ENCODE data around the gene CTSS. TPM values are rescaled to one million over a fixed set of nuclear protein-coding genes. Genes with fewer than 3 reads are reported as not detected.

The CTSS gene
- total RNA-seq (2021) (0.66 to 1.1 TPM (median 0.71 TPM) in 3 replicates), Bru-seq, nascent RNA (percentile 11 among the genes with signal in this experiment)
- long read RNA-seq, experiment 1: 0 reads
- long read RNA-seq, experiment 2: 0 reads
- long read RNA-seq, experiment 3: 0 reads

DNA sequence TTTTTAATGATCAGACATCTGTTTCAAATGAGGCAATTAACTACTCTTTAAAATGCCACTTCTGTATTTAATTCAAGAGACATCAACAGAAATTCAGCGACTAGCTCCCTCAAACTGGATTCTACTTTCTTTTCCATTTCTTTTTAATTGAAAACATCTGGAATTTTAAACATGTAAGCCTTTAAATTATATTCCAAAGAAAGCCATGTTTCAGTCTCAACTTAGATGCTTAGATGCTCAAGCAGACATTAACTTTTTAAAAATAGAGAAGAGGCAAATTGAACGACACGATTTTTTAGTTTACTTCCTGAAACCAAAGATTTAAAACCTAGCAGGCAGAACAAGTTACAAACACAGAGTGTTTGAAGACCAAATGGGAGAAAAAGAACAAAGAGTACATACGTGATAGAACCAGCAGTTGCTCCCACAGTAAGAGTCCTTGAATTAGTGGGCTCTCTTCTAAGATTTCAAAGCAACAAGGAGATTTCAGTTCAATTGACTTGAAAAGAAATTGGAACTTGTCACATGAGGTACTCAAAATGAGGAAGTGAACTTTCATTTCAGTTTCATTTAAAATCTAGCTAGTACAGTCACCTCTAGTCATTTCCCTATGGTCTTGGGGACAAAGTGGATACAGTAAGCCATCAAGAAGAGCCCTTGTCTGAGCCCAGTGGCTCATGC lies at the start of gene CTSS:
Gene CTSS, minus strand, starts transcription at position 483 of the 681 bp plus-strand sequence. CDS start 1,015 bp downstream, outside the sequence.
- peaks cover 2% of the 10 kb centered on the region for H3K9me3 Mint-ChIP-seq
- H3K27me3 Mint-ChIP-seq (ENCODE audit: low read depth): no peaks in the 10 kb centered on the region
- no peak for TF ChIP-seq NR1H2 (CRISPR knock-in tag; IDR thresholded peaks at IDR 0.05)
- H3K36me3 Mint-ChIP-seq: no peaks in the 10 kb centered on the region; the same call in 1 of the 2 replicates
- no peak within 1 kb of the TSS for H3K27ac Mint-ChIP-seq
- POLR2A ChIA-PET: interaction anchor here (1.2 kb wide), 1 partner anchor 18 kb away, joined by 5 read pairs; no protein-coding TSS in a partner anchor
- CTCF ChIA-PET: interaction anchor here (2.0 to 2.1 kb wide), 2 partner anchors 47 to 48 kb away, joined by 6 to 8 read pairs; no protein-coding TSS in a partner anchor
- DNase-seq (ENCODE audit: low spot score) (no peak), ATAC-seq (no peak)
- no peaks in the 10 kb centered on the region for H3K4me1 Mint-ChIP-seq
- no peak within 1 kb of the TSS for H3K4me3 Mint-ChIP-seq

DNA sequence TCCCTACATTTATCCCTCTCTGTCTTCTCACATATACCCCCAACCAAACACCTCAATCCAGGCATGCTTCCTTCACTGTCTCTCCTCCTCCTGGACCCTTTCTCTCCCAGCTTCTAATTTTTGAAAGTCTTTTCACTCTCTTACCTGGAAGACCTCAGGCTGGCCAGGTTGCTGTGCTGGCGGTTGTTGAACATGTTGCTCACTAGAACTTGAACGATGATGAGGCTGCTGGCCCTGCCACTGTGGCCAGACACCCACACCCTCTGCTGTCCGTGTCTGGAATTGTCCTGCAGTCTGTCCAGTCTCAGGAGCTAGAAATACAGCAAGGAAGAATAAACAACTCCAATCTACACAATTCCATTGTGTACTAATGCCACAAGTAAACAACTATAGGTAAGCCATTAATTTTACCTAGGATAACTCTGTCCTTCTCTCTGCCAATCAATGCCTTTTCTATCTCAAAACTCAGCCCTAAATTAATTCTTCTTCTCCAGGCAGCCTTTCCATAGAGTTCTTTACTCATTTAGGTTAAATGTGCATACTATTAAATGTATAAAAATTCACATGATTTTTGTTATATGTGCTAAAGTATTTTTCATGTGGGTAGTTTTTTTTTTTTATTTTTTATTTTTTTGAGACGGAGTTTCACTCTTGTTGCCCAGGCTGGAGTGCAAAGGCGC lies 47.6 kb upstream of the CTSS start:
- H3K4me3 Mint-ChIP-seq: no peak overlapping the region
- H3K27ac Mint-ChIP-seq: no peak overlapping the region
- peaks cover 27% of the 10 kb centered on the region for H3K36me3 Mint-ChIP-seq
- H3K4me1 Mint-ChIP-seq: peaks cover 7% of the 10 kb centered on the region
- no peaks in the 10 kb centered on the region for H3K27me3 Mint-ChIP-seq (ENCODE audit: low read depth)
- no peaks in the 10 kb centered on the region for H3K9me3 Mint-ChIP-seq
- ATAC-seq (peak; percentile 84), DNase-seq (ENCODE audit: low spot score) (peak; percentile 63)
- POLR2A ChIA-PET: interaction anchor here (0.6 to 1.3 kb wide), 3 partner anchors 184 to 251 kb away, joined by 3 to 4 read pairs (median 3); partner anchors contain the start of gene ENSA
- CTCF ChIA-PET: interaction anchor here (0.5 to 2.2 kb wide), 29 partner anchors 11 to 280 kb away, joined by 3 to 16 read pairs (median 4); partner anchors contain the start of genes CTSS, ENSA, GOLPH3L and MINDY1
- TF ChIP-seq ZNF671 (CRISPR knock-in tag; IDR thresholded peaks at IDR 0.05) (no peak), ESRRA (CRISPR knock-in tag; IDR thresholded peaks at IDR 0.05; ENCODE audit: borderline replicate concordance) (no peak)
- TF ChIP-seq, protein P1, sequence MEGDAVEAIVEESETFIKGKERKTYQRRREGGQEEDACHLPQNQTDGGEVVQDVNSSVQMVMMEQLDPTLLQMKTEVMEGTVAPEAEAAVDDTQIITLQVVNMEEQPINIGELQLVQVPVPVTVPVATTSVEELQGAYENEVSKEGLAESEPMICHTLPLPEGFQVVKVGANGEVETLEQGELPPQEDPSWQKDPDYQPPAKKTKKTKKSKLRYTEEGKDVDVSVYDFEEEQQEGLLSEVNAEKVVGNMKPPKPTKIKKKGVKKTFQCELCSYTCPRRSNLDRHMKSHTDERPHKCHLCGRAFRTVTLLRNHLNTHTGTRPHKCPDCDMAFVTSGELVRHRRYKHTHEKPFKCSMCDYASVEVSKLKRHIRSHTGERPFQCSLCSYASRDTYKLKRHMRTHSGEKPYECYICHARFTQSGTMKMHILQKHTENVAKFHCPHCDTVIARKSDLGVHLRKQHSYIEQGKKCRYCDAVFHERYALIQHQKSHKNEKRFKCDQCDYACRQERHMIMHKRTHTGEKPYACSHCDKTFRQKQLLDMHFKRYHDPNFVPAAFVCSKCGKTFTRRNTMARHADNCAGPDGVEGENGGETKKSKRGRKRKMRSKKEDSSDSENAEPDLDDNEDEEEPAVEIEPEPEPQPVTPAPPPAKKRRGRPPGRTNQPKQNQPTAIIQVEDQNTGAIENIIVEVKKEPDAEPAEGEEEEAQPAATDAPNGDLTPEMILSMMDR (IDR thresholded peaks at IDR 0.05): peak; percentile 48

DNA sequence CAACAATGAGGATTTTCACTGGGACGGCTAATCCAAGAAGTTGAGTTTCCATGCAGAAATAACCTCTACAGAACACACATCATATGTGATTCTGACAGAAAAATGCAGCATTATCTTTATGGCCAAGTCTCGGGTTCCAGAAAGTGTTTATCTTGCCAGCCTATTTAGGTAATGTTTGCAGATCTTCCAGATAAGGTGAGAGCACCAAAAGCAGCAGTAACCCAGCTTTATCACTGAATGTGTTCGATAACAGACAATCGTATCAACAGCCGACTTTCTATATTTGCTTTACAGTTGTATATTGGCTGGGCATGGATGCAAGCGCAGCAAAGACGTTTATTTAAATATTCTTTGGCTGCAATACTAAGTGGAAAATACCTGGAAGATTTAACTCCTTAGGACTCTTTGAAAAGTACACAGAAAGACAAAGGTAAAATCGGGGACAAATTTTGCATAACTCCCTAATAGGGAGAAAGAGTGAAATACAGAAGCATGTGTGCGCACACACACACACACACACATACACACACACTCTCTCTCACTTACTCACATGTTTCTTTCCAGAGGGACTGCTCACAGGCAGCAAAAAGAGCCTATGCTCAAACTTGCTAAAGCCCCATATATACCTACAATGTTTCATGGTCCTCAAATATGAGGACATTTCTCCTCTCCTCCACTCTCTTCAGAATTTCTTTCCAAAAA lies 45.5 kb upstream of the CTSS start:
- peaks cover 28% of the 10 kb centered on the region for H3K4me1 Mint-ChIP-seq
- H3K36me3 Mint-ChIP-seq: peaks cover 11% of the 10 kb centered on the region
- ChIA-PET CTCF (no interaction called here), POLR2A (no interaction called here)
- H3K27ac Mint-ChIP-seq: no peak overlapping the region
- DNase-seq (ENCODE audit: low spot score) (no peak), ATAC-seq (no peak)
- H3K27me3 Mint-ChIP-seq (ENCODE audit: low read depth): no peaks in the 10 kb centered on the region
- no peaks in the 10 kb centered on the region for H3K9me3 Mint-ChIP-seq
- no peak overlapping the region for H3K4me3 Mint-ChIP-seq
- TF ChIP-seq TEAD1 (CRISPR knock-in tag; IDR thresholded peaks at IDR 0.05) (no peak), MXD4 (CRISPR knock-in tag; IDR thresholded peaks at IDR 0.05; ENCODE audit: borderline replicate concordance) (no peak), HMGA2 (CRISPR knock-in tag; IDR thresholded peaks at IDR 0.05) (no peak), ZNF317 (CRISPR knock-in tag; IDR thresholded peaks at IDR 0.05; ENCODE audit: borderline replicate concordance, low read depth) (no peak), CREB1 (CRISPR knock-in tag; IDR thresholded peaks at IDR 0.05) (no peak), ZNF138 (CRISPR knock-in tag; conservative IDR thresholded peaks at IDR 0.05) (no peak), TEAD4 (CRISPR knock-in tag; IDR thresholded peaks at IDR 0.05) (no peak), CREM (CRISPR knock-in tag; IDR thresholded peaks at IDR 0.05) (no peak)
- TF ChIP-seq, protein P2, sequence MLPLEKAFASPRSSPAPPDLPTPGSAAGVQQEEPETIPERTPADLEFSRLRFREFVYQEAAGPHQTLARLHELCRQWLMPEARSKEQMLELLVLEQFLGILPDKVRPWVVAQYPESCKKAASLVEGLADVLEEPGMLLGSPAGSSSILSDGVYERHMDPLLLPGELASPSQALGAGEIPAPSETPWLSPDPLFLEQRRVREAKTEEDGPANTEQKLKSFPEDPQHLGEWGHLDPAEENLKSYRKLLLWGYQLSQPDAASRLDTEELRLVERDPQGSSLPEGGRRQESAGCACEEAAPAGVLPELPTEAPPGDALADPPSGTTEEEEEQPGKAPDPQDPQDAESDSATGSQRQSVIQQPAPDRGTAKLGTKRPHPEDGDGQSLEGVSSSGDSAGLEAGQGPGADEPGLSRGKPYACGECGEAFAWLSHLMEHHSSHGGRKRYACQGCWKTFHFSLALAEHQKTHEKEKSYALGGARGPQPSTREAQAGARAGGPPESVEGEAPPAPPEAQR (CRISPR knock-in tag; IDR thresholded peaks at IDR 0.05): no peak
- TF ChIP-seq, protein P3, sequence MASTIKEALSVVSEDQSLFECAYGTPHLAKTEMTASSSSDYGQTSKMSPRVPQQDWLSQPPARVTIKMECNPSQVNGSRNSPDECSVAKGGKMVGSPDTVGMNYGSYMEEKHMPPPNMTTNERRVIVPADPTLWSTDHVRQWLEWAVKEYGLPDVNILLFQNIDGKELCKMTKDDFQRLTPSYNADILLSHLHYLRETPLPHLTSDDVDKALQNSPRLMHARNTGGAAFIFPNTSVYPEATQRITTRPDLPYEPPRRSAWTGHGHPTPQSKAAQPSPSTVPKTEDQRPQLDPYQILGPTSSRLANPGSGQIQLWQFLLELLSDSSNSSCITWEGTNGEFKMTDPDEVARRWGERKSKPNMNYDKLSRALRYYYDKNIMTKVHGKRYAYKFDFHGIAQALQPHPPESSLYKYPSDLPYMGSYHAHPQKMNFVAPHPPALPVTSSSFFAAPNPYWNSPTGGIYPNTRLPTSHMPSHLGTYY (CRISPR knock-in tag; IDR thresholded peaks at IDR 0.05): no peak
- TF ChIP-seq, protein P4, sequence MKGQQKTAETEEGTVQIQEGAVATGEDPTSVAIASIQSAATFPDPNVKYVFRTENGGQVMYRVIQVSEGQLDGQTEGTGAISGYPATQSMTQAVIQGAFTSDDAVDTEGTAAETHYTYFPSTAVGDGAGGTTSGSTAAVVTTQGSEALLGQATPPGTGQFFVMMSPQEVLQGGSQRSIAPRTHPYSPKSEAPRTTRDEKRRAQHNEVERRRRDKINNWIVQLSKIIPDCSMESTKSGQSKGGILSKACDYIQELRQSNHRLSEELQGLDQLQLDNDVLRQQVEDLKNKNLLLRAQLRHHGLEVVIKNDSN (CRISPR knock-in tag; IDR thresholded peaks at IDR 0.05): no peak
- TF ChIP-seq, protein P5, sequence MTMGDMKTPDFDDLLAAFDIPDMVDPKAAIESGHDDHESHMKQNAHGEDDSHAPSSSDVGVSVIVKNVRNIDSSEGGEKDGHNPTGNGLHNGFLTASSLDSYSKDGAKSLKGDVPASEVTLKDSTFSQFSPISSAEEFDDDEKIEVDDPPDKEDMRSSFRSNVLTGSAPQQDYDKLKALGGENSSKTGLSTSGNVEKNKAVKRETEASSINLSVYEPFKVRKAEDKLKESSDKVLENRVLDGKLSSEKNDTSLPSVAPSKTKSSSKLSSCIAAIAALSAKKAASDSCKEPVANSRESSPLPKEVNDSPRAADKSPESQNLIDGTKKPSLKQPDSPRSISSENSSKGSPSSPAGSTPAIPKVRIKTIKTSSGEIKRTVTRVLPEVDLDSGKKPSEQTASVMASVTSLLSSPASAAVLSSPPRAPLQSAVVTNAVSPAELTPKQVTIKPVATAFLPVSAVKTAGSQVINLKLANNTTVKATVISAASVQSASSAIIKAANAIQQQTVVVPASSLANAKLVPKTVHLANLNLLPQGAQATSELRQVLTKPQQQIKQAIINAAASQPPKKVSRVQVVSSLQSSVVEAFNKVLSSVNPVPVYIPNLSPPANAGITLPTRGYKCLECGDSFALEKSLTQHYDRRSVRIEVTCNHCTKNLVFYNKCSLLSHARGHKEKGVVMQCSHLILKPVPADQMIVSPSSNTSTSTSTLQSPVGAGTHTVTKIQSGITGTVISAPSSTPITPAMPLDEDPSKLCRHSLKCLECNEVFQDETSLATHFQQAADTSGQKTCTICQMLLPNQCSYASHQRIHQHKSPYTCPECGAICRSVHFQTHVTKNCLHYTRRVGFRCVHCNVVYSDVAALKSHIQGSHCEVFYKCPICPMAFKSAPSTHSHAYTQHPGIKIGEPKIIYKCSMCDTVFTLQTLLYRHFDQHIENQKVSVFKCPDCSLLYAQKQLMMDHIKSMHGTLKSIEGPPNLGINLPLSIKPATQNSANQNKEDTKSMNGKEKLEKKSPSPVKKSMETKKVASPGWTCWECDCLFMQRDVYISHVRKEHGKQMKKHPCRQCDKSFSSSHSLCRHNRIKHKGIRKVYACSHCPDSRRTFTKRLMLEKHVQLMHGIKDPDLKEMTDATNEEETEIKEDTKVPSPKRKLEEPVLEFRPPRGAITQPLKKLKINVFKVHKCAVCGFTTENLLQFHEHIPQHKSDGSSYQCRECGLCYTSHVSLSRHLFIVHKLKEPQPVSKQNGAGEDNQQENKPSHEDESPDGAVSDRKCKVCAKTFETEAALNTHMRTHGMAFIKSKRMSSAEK (CRISPR knock-in tag; IDR thresholded peaks at IDR 0.05; ENCODE audit: borderline replicate concordance): no peak
- TF ChIP-seq, protein P6, sequence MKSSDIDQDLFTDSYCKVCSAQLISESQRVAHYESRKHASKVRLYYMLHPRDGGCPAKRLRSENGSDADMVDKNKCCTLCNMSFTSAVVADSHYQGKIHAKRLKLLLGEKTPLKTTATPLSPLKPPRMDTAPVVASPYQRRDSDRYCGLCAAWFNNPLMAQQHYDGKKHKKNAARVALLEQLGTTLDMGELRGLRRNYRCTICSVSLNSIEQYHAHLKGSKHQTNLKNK (CRISPR knock-in tag; IDR thresholded peaks at IDR 0.05): no peak

All from WTC11 (cell line).